SK-N-MC (cell line): ENCODE measurements around the gene IRF3.

Experiments
- EZH2 ChIP-seq: fragments of 200-600 bp; sonication (generic); IDR thresholded peaks from one replicate; pipeline ENCODE4 v1.6.1; 2017; ENCODE audit warnings: antibody characterized with exemption
- FOXP2 ChIP-seq: optimal IDR thresholded peaks from 2 replicates; pipeline ENCODE3; 2011; ENCODE audit warnings: mild to moderate bottlenecking, moderate library complexity; ENCODE audit not compliant: insufficient read depth; ENCODE audit errors: extremely low read length, control extremely low read depth
- POLR2AphosphoS5 ChIP-seq: IDR thresholded peaks from 2 replicates; pipeline ENCODE4 v1.6.1; 2012; ENCODE audit warnings: mild to moderate bottlenecking, low read depth, low read length, borderline replicate concordance

DNA sequence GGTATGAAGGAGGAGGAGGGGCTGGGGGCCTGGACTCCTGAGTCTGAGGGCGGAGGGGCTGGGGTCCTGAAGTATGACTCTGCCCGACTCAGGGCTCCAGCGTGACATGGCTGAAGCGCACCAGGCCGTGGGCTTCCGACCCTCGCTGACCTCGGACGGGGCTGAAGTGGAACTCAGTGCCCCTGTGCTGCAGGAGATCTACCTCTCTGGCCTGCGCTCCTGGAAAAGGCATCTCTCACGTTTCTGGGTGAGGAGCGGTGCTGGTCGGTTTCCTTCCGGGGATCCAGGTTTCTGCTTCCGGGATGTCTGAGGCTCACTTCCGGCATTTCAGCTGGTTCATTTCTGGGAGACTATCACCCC is 26.5 kb upstream of the IRF3 start:
- TF ChIP-seq EZH2 (no peak), POLR2AphosphoS5 (no peak), FOXP2 (no peak)
